SJCRH30 (cell line): ENCODE measurements around the gene LHPP. TPM values are rescaled to one million over a fixed set of nuclear protein-coding genes. Genes with fewer than 3 reads are reported as not detected.
"Not testable (repeated sequence)": the region's sequence is repeated elsewhere in the genome, so short reads cannot be mapped to it uniquely, and the experiment has no call there.

Experiments used
- DNase-seq, 2 experiments: peaks; one replicate each; pipeline ENCODE4 v3.0.0-alpha.2; 2015 to 2020
- H3K27ac ChIP-seq: fragments of 250-450 bp; sonication (Bioruptor Pico); 2 replicates; pipeline ENCODE4 v1.5.1; 2020; ENCODE audit warnings: mild to moderate bottlenecking, moderate library complexity
- H3K27me3 ChIP-seq: fragments of 250-450 bp; sonication (Bioruptor Pico); 2 replicates; pipeline ENCODE4 v1.5.1; 2020; ENCODE audit warnings: mild to moderate bottlenecking, moderate library complexity
- H3K36me3 ChIP-seq: fragments of 250-450 bp; sonication (Bioruptor Pico); 2 replicates; pipeline ENCODE4 v1.5.1; 2020; ENCODE audit warnings: mild to moderate bottlenecking, moderate library complexity
- H3K4me1 ChIP-seq: fragments of 250-450 bp; sonication (Bioruptor Pico); 2 replicates; pipeline ENCODE4 v1.5.1; 2020; ENCODE audit warnings: mild to moderate bottlenecking, moderate library complexity
- H3K4me3 ChIP-seq: fragments of 250-450 bp; sonication (Bioruptor Pico); 2 replicates; pipeline ENCODE4 v1.5.1; 2020; ENCODE audit warnings: mild to moderate bottlenecking, moderate library complexity
- H3K9me3 ChIP-seq: fragments of 250-450 bp; sonication (Bioruptor Pico); replicated peaks from 2 replicates; pipeline ENCODE4 v1.5.1; 2020; ENCODE audit warnings: mild to moderate bottlenecking, moderate library complexity
- total RNA-seq: library from RNA; depleted of rRNA; stranded (reverse); fragments of >200 nt; shearing (Covaris generic); gene quantifications from 2 replicates; pipeline ENCODE4 v1.2.3, GENCODE V29; 2014

The LHPP gene
- total RNA-seq, 1 experiment from 2014 or later, result 2.9 TPM

GRCh38 chr10:124606822-124607221, 145.2 kb downstream of the LHPP start:
- no peak overlapping the region for H3K27ac ChIP-seq
- H3K9me3 ChIP-seq, result no peaks in the 10 kb centered on the region
- no peak for DNase-seq
- no peaks in the 10 kb centered on the region for H3K27me3 ChIP-seq
- no peaks in the 10 kb centered on the region for H3K36me3 ChIP-seq
- no peak overlapping the region for H3K4me3 ChIP-seq
- no peaks in the 10 kb centered on the region for H3K4me1 ChIP-seq

GRCh38 chr10:124607693-124608092, 146.1 kb downstream of the LHPP start:
- H3K9me3 ChIP-seq, result no peaks in the 10 kb centered on the region
- DNase-seq, result no peak
- H3K4me3 ChIP-seq, result no peak overlapping the region
- no peaks in the 10 kb centered on the region for H3K27me3 ChIP-seq
- no peaks in the 10 kb centered on the region for H3K36me3 ChIP-seq
- H3K27ac ChIP-seq, result no peak overlapping the region
- peaks cover 5% of the 10 kb centered on the region for H3K4me1 ChIP-seq

- Histone ChIP-seq H3K4me1 (peaks cover 9% of the 10 kb centered on the region), H3K27ac (no peak overlapping the region), H3K27me3 (no peaks in the 10 kb centered on the region), H3K9me3 (no peaks in the 10 kb centered on the region), H3K4me3 (no peak overlapping the region), H3K36me3 (no peaks in the 10 kb centered on the region)
- no peak for DNase-seq
These were observed 146.6 kb downstream of the LHPP start for GRCh38 chr10:124608093-124608721.

- H3K27ac ChIP-seq, result no peak overlapping the region
- DNase-seq, result no peak
- H3K9me3 ChIP-seq, result no peaks in the 10 kb centered on the region
- no peaks in the 10 kb centered on the region for H3K36me3 ChIP-seq
- H3K27me3 ChIP-seq, result no peaks in the 10 kb centered on the region
- peaks cover 9% of the 10 kb centered on the region for H3K4me1 ChIP-seq
- no peak overlapping the region for H3K4me3 ChIP-seq
These were observed 148.1 kb downstream of the LHPP start for GRCh38 chr10:124609698-124610097.

GRCh38 chr10:124610186-124610585, 148.6 kb downstream of the LHPP start:
- not testable (repeated sequence) for H3K27me3 ChIP-seq, H3K27ac ChIP-seq, H3K9me3 ChIP-seq, DNase-seq, H3K4me3 ChIP-seq, H3K4me1 ChIP-seq, H3K36me3 ChIP-seq

GRCh38 chr10:124610851-124611250, 149.2 kb downstream of the LHPP start:
- H3K27me3 ChIP-seq, H3K36me3 ChIP-seq, DNase-seq, H3K9me3 ChIP-seq, H3K4me3 ChIP-seq, H3K27ac ChIP-seq, H3K4me1 ChIP-seq: not testable (repeated sequence)

- no peak for DNase-seq
These were observed 150.1 kb downstream of the LHPP start for GRCh38 chr10:124611738-124612137.

GRCh38 chr10:124612611-124613498, 151.2 kb downstream of the LHPP start:
- Histone ChIP-seq H3K4me1 (peaks cover 9% of the 10 kb centered on the region), H3K9me3 (no peaks in the 10 kb centered on the region), H3K27me3 (no peaks in the 10 kb centered on the region), H3K4me3 (no peak overlapping the region), H3K36me3 (no peaks in the 10 kb centered on the region), H3K27ac (peak overlapping the region; percentile 26; the same call in 1 of the 2 replicates)
- DNase-seq, result peak; percentile 80

More at GRCh38 chr10:124611738-124612137, 150.1 kb downstream of the LHPP start:
- H3K27ac ChIP-seq, result no peak overlapping the region
- no peaks in the 10 kb centered on the region for H3K36me3 ChIP-seq
- H3K4me1 ChIP-seq, result peaks cover 9% of the 10 kb centered on the region
- no peaks in the 10 kb centered on the region for H3K27me3 ChIP-seq
- no peak overlapping the region for H3K4me3 ChIP-seq
- no peaks in the 10 kb centered on the region for H3K9me3 ChIP-seq

- no peak overlapping the region for H3K27ac ChIP-seq
- no peaks in the 10 kb centered on the region for H3K27me3 ChIP-seq
- no peaks in the 10 kb centered on the region for H3K9me3 ChIP-seq
- DNase-seq, result no peak
- peaks cover 11% of the 10 kb centered on the region for H3K4me1 ChIP-seq
- H3K36me3 ChIP-seq, result no peaks in the 10 kb centered on the region
- no peak overlapping the region for H3K4me3 ChIP-seq
These were observed 152.5 kb downstream of the LHPP start for GRCh38 chr10:124614003-124614659.

GRCh38 chr10:124615259-124615658, 153.6 kb downstream of the LHPP start:
- DNase-seq, result no peak
- peaks cover 12% of the 10 kb centered on the region for H3K4me1 ChIP-seq
- H3K4me3 ChIP-seq, result no peak overlapping the region
- H3K36me3 ChIP-seq, result no peaks in the 10 kb centered on the region
- H3K27me3 ChIP-seq, result no peaks in the 10 kb centered on the region
- H3K9me3 ChIP-seq, result no peaks in the 10 kb centered on the region
- no peak overlapping the region for H3K27ac ChIP-seq

- Histone ChIP-seq H3K27ac (no peak overlapping the region), H3K4me3 (no peak overlapping the region), H3K4me1 (peaks cover 12% of the 10 kb centered on the region), H3K9me3 (no peaks in the 10 kb centered on the region), H3K36me3 (no peaks in the 10 kb centered on the region), H3K27me3 (no peaks in the 10 kb centered on the region)
- DNase-seq, result no peak
These were observed 154.6 kb downstream of the LHPP start for GRCh38 chr10:124616040-124616835.

GRCh38 chr10:124616836-124617130, 155.2 kb downstream of the LHPP start:
- H3K4me3 ChIP-seq, result no peak overlapping the region
- DNase-seq, result no peak
- H3K9me3 ChIP-seq, result no peaks in the 10 kb centered on the region
- H3K27ac ChIP-seq, result no peak overlapping the region
- H3K36me3 ChIP-seq, result no peaks in the 10 kb centered on the region
- no peaks in the 10 kb centered on the region for H3K27me3 ChIP-seq
- peaks cover 12% of the 10 kb centered on the region for H3K4me1 ChIP-seq

GRCh38 chr10:124618470-124619073, 156.9 kb downstream of the LHPP start:
- Histone ChIP-seq H3K9me3 (no peaks in the 10 kb centered on the region), H3K27me3 (no peaks in the 10 kb centered on the region), H3K4me3 (no peak overlapping the region), H3K4me1 (peaks cover 3% of the 10 kb centered on the region; the same call in 1 of the 2 replicates), H3K27ac (no peak overlapping the region), H3K36me3 (no peaks in the 10 kb centered on the region)
- no peak for DNase-seq

GRCh38 chr10:124619195-124619594, 157.6 kb downstream of the LHPP start:
- Histone ChIP-seq H3K9me3 (no peaks in the 10 kb centered on the region), H3K27ac (no peak overlapping the region), H3K27me3 (no peaks in the 10 kb centered on the region), H3K4me1 (peaks cover 3% of the 10 kb centered on the region; the same call in 1 of the 2 replicates), H3K4me3 (no peak overlapping the region), H3K36me3 (no peaks in the 10 kb centered on the region)
- no peak for DNase-seq
